HG03432 (cell line): ENCODE data around the gene IKZF1.

Source experiments
- ATAC-seq: cut with Tn5 transposase; IDR thresholded peaks from one replicate; pipeline ENCODE4 v1.9.1; 2021; ENCODE audit warnings: mild to moderate bottlenecking, moderate library complexity; ENCODE audit not compliant: unreplicated experiment

Gene IKZF1

DNA sequence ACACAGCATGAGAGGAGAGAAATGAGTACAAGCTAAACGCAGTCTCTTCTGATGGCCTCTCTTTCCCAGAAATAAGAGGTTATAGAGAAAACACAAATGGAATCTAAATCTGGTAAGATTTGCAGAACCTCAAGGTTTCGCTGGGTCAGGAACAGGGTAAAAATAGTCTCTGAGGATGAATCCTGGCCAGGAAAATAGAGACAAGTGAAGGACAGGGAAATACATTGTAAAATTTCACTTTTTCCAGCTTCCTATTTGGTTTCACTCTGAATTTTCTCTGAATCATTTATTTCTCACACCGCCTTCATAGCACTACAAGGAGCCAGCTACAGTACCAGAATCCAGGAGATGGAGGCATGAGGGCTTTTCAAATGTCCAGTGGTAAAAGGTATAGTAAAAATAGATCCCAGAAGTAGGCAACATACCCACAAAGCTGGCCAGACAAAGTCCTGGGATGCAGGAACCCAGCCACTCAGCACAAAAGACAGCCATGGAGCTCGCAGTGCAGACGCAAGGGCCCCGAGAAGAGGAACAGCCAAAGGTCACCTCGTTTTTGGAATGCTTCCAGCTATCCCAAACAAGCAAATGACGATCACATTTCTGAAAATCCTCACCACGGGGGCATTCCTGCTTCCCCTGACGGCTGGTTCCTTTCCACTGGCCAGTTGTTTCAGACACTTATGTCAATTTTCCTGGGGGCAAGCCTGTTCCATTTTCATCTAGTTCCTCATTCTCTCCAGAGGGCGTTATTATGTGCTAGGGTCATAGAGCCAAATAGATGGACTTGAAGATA lies 21.5 kb upstream of the IKZF1 start:
- ATAC-seq, result no peak

DNA sequence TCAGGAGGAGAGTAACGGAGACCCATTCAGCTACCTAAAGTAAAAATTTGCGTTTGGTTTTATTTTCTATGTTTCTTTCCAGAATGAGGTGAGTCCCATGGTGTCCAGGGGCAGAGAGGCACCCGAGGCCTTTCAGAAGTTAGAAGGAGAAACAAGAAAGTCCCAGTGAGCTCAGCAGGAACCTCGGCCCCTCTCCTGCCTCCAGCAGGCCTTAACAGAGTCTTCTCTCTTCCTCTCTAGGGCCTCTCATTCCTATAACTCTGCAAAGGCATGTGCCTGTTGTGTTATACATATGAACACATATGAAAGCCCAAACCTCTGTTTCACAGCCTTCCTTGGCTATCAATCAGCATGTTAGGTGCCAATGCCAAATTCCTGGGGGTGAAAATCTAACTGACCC lies 20.8 kb upstream of the IKZF1 start:
- ATAC-seq, result no peak

GRCh38 chr7:50284296-50284695 lies 20.2 kb upstream of the IKZF1 start:
- no peak for ATAC-seq

- ATAC-seq, result no peak
These were observed 19.2 kb upstream of the IKZF1 start for GRCh38 chr7:50285269-50285668.

- no peak for ATAC-seq
These were observed 17.4 kb upstream of the IKZF1 start for GRCh38 chr7:50287129-50287528.

- no peak for ATAC-seq
These were observed 12.3 kb upstream of the IKZF1 start for GRCh38 chr7:50292165-50292757.

GRCh38 chr7:50292763-50293162 lies 11.8 kb upstream of the IKZF1 start:
- ATAC-seq, result peak; percentile 42

DNA sequence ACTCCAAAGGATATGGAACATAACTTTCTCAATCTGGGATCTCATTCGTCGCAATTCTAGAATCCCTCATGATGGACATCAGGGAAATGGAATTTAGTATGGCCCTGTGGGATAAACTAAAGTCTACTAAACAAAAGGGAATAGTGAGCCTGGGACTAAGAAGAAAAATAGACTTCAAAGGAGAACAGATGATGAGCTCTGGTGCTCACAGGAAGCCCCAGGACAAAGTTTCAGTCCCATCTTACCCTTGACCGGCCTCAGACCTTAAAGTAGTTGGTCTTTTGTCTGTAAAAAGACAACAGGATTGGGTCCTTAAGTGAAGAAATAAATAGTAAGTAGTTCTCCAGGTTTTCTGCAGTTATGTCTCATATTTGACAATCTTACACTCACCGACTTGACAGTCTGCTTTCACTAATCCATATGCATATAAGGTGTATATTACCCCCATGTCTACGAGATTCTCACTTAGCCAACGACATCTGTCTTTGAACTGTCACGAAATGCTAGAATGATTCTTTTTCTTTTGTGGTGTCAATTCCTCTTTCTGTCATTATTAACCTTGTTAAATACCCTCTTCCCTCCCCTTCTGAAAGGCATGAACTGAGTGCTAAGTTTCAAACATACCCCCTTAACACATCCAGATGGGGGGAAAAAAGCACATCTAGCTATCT lies 10.9 kb upstream of the IKZF1 start:
- ATAC-seq, result peak; percentile 81

GRCh38 chr7:50295133-50295532 lies 9.4 kb upstream of the IKZF1 start:
- no peak for ATAC-seq

GRCh38 chr7:50296799-50297198 lies 7.7 kb upstream of the IKZF1 start:
- ATAC-seq, result no peak

GRCh38 chr7:50298811-50299562 lies 5.5 kb upstream of the IKZF1 start:
- ATAC-seq, result no peak

GRCh38 chr7:50300336-50300735 lies 4.2 kb upstream of the IKZF1 start:
- ATAC-seq, result no peak

DNA sequence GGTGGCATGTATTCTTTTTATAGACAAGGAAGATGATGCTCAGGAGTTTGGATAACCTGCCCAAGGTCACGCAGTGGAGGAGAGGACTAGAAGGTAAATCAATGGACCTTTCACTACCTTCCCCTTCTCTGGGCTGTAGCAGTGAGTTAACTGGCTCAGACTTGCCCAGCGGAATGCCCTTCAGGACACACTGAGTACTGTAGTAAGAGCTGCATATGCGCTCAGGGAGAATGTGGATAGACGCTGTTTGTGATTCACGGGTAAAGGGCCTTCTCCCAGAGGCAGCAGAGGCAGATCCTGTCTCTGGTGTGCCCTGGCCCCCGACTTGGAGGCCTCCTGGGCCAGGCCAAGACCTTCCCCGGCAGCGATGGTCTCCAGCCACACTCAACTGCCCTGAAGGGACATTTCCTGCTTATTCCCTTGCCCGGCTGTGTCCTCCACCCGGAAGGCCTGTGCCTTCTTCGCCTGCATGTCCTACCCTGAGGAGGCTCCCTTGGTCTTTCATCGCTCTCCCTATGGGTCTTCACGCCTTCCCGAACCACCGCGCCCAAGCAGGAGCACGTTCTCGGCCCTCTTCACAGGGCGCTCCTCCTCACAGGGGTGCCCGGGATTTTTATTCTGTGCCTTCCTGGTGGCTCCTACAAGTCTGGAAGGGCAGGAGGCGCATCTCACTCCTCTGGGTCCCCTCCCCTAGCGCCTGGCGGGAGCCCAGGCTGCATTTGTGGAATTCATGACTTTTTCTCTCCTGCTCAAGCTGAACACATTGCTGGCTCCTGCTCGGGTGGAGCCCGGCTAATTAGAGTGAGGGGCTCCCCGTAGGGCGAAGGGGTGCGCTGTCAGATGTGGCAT lies 1.8 kb upstream of the IKZF1 start:
- no peak for ATAC-seq

- ATAC-seq, result peak; percentile 30
These were observed 984 bp upstream of the IKZF1 start for GRCh38 chr7:50303335-50304128.

GRCh38 chr7:50304911-50305582 lies 531 bp downstream of the IKZF1 start:
- peak; percentile 38 for ATAC-seq

DNA sequence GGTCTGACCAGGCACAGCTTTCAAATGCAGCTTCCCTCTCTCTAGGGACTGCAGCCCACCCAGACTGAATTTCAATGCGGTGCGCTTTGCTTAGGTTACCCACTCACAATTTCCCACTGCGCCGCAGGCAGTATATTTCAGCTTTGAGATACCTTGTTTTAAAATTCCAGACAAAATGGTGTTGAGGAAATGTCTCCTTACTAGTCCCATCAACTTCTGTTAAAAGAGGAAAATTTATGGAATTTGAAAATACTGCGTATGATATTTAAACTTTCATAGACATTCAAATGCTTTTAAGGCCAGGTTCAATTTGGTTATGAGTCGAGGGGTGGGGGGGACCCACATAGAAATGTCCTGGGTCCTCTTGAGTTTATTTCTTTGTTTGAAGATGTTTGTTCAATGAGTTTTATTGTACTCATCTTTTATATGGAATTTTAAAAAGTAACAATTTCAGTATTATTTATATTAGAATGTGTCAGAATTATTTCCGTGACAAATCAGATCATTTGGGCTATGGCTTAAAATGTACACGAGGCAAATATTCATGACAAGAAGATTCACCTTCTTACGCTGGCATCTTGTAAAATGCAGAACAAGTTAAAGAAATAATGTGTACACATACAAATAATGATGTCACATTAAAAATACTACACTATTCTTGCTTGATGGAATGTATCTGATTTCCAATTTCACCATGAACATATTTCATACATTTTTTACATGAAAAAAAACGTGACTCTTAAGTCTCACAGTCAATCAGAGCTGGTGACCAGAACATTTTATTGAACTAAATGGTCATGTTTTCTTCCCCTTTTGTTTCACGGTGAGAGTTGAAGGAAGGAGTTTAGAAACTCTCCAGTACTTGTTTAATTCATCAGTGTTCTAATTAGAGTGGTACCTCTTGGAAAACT lies 1.3 kb downstream of the IKZF1 start:
- ATAC-seq, result no peak

DNA sequence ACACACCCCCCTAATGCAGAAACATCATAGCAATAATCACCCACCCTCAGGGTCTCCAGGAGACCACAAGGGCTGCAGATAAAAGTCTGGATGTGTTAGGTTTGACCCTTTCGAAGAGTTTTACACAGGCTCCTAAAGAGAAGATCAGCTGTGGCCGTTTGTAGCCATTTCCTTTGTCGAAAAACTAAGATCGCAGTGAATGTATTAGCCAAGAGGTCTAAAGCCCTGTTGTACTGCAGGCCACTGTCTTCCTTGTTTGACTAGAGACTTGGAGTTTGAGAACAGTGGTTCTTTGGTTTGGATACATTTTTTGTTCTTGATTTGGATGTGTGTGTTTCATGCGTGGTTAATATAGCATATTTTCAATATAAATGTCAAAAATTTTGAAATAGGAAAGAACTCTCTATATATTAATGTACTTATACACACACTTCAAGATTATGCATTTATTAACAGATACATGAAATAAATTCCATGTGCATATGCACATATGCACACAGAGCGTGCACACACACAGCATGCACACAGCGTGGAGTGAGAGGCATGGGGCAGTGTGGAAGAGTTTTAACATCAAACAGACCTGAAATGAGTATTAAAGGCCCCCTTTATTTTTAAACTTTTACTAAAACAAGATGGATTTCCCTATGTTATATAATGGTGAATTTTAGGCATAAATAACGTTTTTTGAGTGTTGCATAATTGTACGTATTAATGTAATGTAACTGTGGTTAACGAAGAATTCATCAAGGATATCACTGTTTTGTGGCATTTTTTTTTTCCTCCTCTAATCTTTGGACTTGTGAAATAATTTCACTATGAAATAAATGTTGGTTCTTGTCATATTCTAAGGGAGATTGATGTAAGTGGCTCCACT lies 2.2 kb downstream of the IKZF1 start:
- no peak for ATAC-seq
